Measurements from ENCODE around the gene MALT1. TPM values are rescaled to one million over a fixed set of nuclear protein-coding genes. Genes with fewer than 3 reads are reported as not detected.

Gene MALT1
- total RNA-seq, 1 experiment from 2014 or later, result 19.6 TPM

- Histone ChIP-seq H3K36me3 (ENCODE audit: low read depth) (no peaks in the 10 kb centered on the region), H3K4me1 (replicated peaks; ENCODE audit: insufficient read depth) (peaks cover 9% of the 10 kb centered on the region), H3K27me3 (ENCODE audit: insufficient read depth, low read depth) (no peaks in the 10 kb centered on the region), H2AFZ (no peak overlapping the region), H3K4me3 (no peak overlapping the region), H3F3A (ENCODE audit: insufficient read depth, low read depth) (no peaks in the 10 kb centered on the region), H4K20me1 (ENCODE audit: insufficient read depth) (no peaks in the 10 kb centered on the region), H3K79me2 (ENCODE audit: low read depth) (no peaks in the 10 kb centered on the region), H3K9me2 (ENCODE audit: insufficient read depth) (no peaks in the 10 kb centered on the region), H3K27ac (no peak overlapping the region), H3K4me2 (no peak overlapping the region), H3K9me3 (ENCODE audit: insufficient read depth, low read depth) (no peaks in the 10 kb centered on the region)
- DNase-seq, result no peak
- BruUV-seq (replicated peaks), result no TSS peak
- TF ChIP-seq CTCF (conservative IDR thresholded peaks at IDR 0.05) (0 out of 2 replicates have a peak, but pooled peaks have one; percentile 29), EZH2 (IDR thresholded peaks at IDR 0.05; ENCODE audit: low read depth) (no peak)
- POLR2A ChIA-PET (ENCODE audit: unreplicated experiment), result no interaction called here
- CTCF ChIA-PET, result no interaction called here
- intact Hi-C loops (cut with micrococcal nuclease; ENCODE audit: unreplicated experiment), result no loop called here
Observed at GRCh38 chr18:58661423-58661822, 9.8 kb upstream of the MALT1 start.

GRCh38 chr18:58662118-58662517 is 9.1 kb upstream of the MALT1 start:
- Histone ChIP-seq H3K9me3 (ENCODE audit: insufficient read depth, low read depth) (no peaks in the 10 kb centered on the region), H4K20me1 (ENCODE audit: insufficient read depth) (no peaks in the 10 kb centered on the region), H3K79me2 (ENCODE audit: low read depth) (no peaks in the 10 kb centered on the region), H3K4me2 (no peak overlapping the region), H3K4me1 (replicated peaks; ENCODE audit: insufficient read depth) (peaks cover 13% of the 10 kb centered on the region), H3K4me3 (no peak overlapping the region), H3K9me2 (ENCODE audit: insufficient read depth) (no peaks in the 10 kb centered on the region), H3K27me3 (ENCODE audit: insufficient read depth, low read depth) (no peaks in the 10 kb centered on the region), H2AFZ (no peak overlapping the region), H3K27ac (no peak overlapping the region), H3F3A (ENCODE audit: insufficient read depth, low read depth) (no peaks in the 10 kb centered on the region), H3K36me3 (ENCODE audit: low read depth) (no peaks in the 10 kb centered on the region)
- ChIA-PET CTCF (no interaction called here), POLR2A (ENCODE audit: unreplicated experiment) (no interaction called here)
- DNase-seq, result no peak
- intact Hi-C loops (cut with micrococcal nuclease; ENCODE audit: unreplicated experiment), result no loop called here
- BruUV-seq (replicated peaks), result no TSS peak
- TF ChIP-seq CTCF (conservative IDR thresholded peaks at IDR 0.05), result no peak
- TF ChIP-seq EZH2 (IDR thresholded peaks at IDR 0.05; ENCODE audit: low read depth), result no peak

- Histone ChIP-seq H3K4me1 (replicated peaks; ENCODE audit: insufficient read depth) (peaks cover 49% of the 10 kb centered on the region), H3K4me2 (no peak overlapping the region), H3K79me2 (ENCODE audit: low read depth) (no peaks in the 10 kb centered on the region), H3K9me3 (ENCODE audit: insufficient read depth, low read depth) (no peaks in the 10 kb centered on the region), H2AFZ (no peak overlapping the region), H3F3A (ENCODE audit: insufficient read depth, low read depth) (peaks cover 35% of the 10 kb centered on the region), H3K9me2 (ENCODE audit: insufficient read depth) (no peaks in the 10 kb centered on the region), H3K27ac (no peak overlapping the region), H3K36me3 (ENCODE audit: low read depth) (no peaks in the 10 kb centered on the region), H3K27me3 (ENCODE audit: insufficient read depth, low read depth) (no peaks in the 10 kb centered on the region), H4K20me1 (ENCODE audit: insufficient read depth) (no peaks in the 10 kb centered on the region), H3K4me3 (no peak overlapping the region)
- BruUV-seq (replicated peaks), result no TSS peak
- no peak for DNase-seq
- CTCF ChIA-PET, result no interaction called here
- intact Hi-C loops (cut with micrococcal nuclease; ENCODE audit: unreplicated experiment), result no loop called here
- POLR2A ChIA-PET (ENCODE audit: unreplicated experiment), result no interaction called here
- TF ChIP-seq CTCF (conservative IDR thresholded peaks at IDR 0.05) (no peak), EZH2 (IDR thresholded peaks at IDR 0.05; ENCODE audit: low read depth) (no peak)
Observed at GRCh38 chr18:58666176-58666575, 5.1 kb upstream of the MALT1 start.
